ENCODE results near the gene TUBD1.

The TUBD1 gene

DNA sequence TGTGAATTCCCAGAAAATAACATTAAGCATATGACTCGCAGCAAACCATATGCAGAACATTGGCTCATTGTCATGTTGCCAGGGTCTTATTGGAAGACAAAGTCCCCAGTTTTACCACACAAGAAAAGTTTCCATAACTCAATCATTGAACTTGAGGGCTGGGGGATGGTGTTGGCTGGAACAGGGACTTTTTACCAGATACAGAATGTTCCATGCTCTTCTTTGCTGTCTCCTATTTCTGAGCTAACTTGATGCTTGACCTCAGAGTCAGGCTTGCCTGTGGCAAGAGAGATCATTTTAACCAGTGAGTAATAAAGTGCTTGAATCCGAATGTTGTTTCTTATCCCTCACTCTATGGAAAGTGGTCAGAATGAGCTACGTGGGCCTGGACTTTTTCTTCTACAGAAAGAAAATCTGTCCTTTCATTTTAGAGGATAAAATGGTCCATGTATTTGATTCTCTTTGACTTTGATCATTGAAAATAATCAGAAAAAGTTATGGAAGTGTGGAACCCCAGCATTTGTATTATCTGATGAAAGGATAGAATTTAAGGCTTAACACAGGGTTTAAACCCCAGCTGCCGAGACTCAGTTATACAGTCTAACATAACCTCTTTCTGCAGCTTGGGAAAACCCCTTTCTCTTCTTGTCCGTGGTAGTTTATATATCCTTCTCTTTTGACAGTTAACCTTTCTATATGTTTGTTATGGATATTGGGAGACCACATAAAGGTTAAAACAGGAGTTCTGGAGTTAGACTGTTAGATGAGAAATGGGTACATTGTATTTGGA is 67.0 kb downstream of the TUBD1 start:
- DNase-seq (ENCODE audit: low read depth in 2 of 2), result no peak

DNA sequence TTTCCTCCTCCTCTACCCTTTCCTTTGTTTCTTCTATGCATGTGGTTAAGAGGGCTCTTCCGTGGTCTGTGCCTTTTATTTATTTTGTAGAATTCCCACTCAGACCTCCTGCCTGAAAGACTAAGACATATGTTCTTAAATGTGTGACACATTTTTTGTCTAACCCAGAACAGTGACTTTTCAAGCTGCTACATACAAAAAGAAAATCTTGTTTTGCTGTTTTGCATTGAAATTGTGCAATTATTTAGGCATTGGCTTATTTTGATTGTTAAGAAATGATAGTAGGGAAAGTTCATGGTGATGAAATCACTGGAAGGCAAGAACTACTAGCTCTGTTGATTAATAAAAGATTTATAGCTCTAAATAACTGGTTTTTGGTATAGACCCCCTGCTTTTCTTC is 76.8 kb downstream of the TUBD1 start:
- DNase-seq (ENCODE audit: low read depth in 2 of 2), result no peak

DNA sequence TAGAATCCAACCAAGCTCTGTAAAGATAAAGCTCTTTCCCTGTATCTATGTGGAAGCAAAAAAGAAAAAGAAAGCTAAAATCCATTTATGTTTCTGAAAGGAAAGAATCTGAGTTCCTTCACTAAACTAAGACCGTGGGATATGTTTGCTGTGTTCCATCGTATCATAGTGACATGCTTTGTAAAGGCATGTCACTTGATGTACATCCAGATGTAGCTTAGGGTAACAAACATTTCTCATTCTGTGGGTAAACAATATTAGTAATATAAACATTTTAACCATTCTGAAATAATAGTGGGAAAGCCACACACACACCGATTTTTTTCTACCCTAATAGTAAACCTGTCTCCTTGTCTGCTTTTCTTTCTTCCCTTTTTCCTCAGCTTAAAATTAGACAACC is 78.1 kb downstream of the TUBD1 start:
- no peak for DNase-seq (ENCODE audit: low read depth in 2 of 2)

DNA sequence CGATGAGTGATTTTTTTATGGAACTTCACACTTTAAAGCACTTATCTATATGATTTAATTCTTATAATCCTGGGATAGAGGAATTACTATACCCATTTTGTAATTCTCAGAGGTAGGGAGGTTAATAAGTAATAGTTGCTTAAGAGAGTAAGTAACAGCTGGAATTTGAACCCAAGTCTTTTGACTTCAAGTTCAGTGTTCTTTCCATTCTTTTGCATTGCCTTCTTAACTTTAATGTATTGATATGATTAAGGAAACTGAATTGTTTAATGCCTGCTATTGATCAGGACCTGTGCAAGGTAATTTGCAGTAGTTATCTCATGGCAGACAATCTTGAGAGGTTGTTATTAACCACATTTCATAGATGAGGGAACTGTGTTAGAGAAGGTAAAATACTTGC is 78.5 kb downstream of the TUBD1 start:
- DNase-seq (ENCODE audit: low read depth in 2 of 2), result no peak

DNA sequence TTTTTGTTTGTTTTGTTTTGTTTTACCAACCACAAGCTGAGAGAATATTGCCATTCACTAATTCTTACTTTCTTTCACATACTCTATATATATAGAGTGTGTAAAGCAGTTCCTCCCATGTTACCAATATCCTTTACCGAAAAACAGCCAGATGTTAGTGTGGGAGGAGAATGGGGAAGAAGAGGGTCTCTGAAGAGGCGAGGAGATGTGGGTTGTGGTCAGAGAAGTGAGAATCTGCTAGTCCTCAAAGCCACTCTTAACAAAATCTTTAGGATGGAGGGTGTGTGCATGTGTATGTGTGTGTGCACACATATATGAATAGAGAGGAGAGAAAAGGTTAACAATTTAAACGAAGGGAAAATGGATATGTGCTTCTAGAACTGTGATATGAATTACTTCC is 80.6 kb downstream of the TUBD1 start:
- no peak for DNase-seq (ENCODE audit: low read depth in 2 of 2)

DNA sequence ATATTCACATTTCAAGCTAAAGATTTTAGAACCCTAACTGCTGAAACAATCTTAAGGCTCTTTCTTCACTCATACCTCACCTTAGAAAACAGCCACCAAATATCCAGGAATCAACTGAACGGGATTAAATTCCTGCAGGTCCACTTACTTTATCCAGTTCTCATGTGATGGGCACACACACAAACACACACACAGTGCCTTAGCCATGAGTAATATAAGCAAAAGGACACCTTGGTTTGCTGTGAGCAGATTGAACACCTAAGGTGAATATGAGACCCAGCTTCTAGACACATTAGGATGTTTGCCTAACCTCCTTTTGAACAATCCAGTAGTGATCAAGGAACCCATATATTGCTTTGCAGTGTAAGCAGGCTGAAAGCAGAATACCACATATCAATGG is 81.5 kb downstream of the TUBD1 start:
- DNase-seq (ENCODE audit: low read depth in 2 of 2), result no peak

DNA sequence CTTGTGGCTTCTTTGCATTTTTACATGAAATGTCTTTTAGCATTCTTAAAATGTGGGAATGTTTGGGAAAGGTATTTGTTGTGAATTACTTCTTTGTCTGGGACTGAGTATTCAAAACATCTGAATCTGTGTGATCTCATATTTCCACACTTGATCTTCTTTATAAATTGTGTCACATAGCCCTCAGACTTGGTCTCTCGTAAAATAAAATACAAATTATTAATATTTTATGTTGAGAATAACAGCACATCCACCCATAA is 81.9 kb downstream of the TUBD1 start:
- no peak for DNase-seq (ENCODE audit: low read depth in 2 of 2)

All from stimulated activated CD4-positive, alpha-beta T cell treated with anti-CD3 and anti-CD28 coated beads, Interleukin-15, amount 100 ng/mL, for 48 hours (primary cell).